ENCODE measurements around the gene RBM33. TPM values are rescaled to one million over a fixed set of nuclear protein-coding genes. Genes with fewer than 3 reads are reported as not detected.

The RBM33 gene
- total RNA-seq, 1 experiment from 2014 or later = 25.8 TPM

DNA sequence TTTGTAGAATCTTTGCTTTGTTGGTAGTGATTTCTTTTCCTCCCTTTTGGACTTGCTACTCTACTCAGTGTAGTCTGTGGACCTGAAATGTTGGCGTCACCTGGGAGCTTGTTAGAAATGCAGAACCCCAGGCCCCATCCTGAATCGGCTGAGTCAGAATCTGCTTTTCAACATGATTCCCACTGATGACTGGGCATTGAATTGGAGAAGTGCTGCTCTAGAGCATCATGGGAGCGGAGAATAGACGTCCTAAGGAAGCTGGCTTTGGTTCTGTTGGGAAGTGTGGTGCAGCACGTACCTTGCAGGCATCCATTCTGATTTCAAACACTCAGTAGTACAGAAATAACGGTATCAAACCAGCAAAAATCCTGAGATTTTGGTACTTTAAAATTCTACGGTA is 54.7 kb downstream of the RBM33 start:
- in situ Hi-C loops (cut with HindIII; ENCODE audit: low pct_unique_long_range_greater_than_20kb, low sequenced_read_pairs) = no loop called here
- DNase-seq (ENCODE audit: low read depth, low spot score) = no peak

DNA sequence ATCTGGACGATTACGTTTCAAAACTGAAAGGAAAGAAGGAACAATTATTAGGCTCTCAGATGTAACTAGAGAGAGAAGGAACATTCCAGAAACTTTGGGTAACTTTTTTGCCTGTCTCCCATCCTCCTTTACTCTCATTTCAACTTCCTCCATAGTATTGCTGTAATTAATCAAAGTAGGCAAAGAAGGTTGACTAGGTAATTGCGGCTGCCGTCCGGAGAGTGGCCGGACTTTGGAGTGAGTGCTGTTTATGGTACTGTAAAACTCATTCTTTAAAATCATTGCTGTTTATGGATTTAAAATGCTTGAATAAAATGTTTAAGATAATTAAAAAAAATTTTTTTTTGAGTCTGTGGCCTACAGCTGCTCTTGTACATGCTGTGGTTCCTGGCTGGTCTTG is 56.4 kb downstream of the RBM33 start:
- no peak for DNase-seq (ENCODE audit: low read depth, low spot score)
- in situ Hi-C loops (cut with HindIII; ENCODE audit: low pct_unique_long_range_greater_than_20kb, low sequenced_read_pairs) = no loop called here

DNA sequence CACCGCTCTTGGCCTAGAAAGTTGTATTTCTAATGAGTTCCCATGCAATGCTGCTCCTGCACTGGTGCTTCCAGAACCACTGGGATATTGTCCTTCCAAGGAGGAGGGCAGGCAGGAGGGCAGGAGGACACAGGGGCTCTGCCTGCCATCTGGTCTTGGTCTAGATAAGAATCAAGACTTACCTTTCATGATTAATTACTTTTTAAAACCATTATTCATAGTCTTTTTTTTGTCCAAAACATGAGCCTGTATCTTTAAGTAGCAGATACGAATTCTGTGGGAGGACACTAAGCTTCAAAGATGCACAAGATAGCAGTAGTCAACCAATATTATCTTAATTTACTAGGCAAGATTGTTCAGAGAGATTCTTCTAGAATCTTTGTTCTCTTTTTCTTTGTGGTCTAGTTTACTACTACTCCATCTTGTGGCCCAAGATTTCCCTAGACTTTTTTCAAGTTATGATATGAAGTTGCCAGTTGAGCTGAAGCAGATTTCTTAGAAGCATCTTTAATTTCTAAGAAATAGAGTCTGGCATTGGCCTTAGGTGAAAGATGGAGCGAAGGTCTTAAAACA is 57.6 kb downstream of the RBM33 start:
- in situ Hi-C loops (cut with HindIII; ENCODE audit: low pct_unique_long_range_greater_than_20kb, low sequenced_read_pairs) = no loop called here

DNA sequence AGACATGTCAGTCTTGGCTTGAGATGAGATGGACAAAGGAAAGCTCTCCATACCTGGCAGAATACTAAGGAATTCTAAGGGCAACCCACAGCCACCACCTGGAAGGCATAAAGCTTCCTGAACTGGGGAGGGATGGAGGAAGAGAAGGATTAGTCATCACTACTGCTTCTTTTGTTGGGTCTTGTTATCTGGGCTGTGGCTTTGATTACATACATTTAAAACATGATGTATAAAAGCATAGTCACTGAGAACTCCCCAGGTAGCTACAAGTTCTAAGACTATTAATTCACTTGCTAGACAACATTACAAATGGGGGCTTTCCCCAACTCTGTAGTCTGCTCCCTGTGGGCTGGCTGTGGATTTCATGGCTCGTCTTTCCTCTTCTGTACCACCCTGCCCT is 58.2 kb downstream of the RBM33 start:
- in situ Hi-C loops (cut with HindIII; ENCODE audit: low pct_unique_long_range_greater_than_20kb, low sequenced_read_pairs) = no loop called here
- DNase-seq (ENCODE audit: low read depth, low spot score) = no peak

More for the DNA sequence above, 57.6 kb downstream of the RBM33 start:
- no peak for DNase-seq (ENCODE audit: low read depth, low spot score)

DNA sequence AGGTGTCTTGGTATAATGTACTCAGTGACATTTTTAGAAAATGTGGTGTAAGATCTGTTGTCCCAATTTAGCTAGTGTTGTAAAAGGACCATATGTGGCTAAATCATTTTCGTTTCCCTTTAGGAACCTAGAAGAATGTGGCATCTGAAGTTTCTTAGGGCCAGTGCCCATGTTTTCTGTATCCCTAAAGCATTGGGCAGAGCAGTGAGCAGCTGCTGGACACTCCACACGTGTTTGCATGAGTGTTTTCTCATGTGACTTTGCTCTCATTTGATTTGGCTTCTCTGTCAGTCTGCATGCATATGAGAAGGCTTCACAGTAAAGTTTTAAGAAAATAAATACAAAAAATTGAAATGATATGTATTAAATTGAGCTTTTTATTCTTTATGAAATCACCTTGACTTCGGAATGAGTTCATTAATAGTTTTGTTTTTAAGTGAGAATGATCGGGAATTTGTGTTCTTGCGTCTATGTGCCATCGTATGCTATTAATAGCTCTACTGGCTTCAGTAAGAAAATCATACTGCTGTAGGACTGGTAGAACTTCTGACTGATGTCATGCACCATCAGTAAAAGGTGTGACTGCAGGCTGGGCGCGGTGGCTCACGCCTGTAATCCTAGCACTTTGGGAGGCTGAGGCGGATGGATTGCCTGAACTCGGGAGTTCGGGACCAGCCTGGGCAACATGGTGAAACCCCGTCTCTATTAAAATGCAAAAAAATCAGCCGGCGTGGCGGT is 61.3 kb downstream of the RBM33 start:
- in situ Hi-C loops (cut with HindIII; ENCODE audit: low pct_unique_long_range_greater_than_20kb, low sequenced_read_pairs) = no loop called here
- no peak for DNase-seq (ENCODE audit: low read depth, low spot score)

DNA sequence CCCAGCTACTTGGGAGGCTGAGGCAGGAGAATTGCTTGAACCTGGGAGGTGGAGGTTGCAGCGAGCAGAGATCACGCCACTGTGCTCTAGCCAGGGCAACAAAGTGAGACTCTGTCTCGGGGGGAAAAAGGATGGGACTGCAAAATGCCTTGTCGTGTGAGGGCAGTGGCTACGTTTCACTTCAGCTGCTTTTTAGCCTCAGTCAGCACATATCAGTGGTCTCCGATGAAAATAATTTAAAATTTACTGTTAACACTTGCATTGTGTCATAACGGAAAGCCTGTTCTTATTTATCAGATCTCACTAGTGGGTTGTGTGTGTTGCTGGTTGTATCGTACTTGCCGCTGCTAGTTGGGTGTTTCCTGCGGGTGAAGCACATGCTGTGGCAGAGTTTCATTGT is 61.9 kb downstream of the RBM33 start:
- DNase-seq (ENCODE audit: low read depth, low spot score) = no peak

DNA sequence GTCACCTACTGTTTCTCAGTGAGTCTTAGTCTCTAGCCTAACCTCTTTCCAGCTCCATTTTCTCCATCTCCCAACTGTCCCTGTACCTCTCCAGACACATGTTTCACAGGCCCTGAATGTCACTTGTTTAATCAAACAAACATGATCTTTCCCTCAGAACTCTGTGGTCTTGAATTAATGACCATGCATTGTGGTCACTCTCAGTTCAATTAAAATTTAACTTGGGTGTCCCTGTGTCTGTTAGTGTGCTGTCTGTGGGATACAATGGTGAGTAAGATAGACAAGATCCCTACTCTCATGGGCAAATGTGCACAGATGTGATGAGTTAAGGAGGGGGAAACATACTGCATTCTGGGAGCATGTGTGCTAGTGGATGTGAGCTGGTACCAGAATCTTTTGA is 65.0 kb downstream of the RBM33 start:
- in situ Hi-C loops (cut with HindIII; ENCODE audit: low pct_unique_long_range_greater_than_20kb, low sequenced_read_pairs) = no loop called here
- no peak for DNase-seq (ENCODE audit: low read depth, low spot score)

More for the DNA sequence above, 61.9 kb downstream of the RBM33 start:
- in situ Hi-C loops (cut with HindIII; ENCODE audit: low pct_unique_long_range_greater_than_20kb, low sequenced_read_pairs) = no loop called here

DNA sequence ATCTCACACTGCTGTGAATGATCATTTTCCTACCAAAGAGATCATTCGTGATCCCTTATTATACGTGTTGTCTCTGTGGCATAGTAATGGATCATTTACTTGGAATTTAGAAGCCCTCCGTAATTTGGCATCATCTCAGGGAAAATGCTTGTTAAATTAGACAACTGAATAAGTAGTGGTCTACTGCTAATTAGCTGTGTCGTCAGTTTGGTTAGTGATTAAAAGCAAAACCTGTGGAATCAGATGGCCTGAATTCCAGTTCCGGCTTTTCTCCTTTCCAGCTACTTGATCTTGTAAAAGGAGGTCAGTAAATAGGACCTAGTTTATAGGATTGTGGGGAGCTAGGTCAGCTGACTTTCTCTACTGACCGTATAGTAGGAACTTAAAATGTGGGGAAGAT is 65.6 kb downstream of the RBM33 start:
- in situ Hi-C loops (cut with HindIII; ENCODE audit: low pct_unique_long_range_greater_than_20kb, low sequenced_read_pairs) = no loop called here
- DNase-seq (ENCODE audit: low read depth, low spot score) = no peak

DNA sequence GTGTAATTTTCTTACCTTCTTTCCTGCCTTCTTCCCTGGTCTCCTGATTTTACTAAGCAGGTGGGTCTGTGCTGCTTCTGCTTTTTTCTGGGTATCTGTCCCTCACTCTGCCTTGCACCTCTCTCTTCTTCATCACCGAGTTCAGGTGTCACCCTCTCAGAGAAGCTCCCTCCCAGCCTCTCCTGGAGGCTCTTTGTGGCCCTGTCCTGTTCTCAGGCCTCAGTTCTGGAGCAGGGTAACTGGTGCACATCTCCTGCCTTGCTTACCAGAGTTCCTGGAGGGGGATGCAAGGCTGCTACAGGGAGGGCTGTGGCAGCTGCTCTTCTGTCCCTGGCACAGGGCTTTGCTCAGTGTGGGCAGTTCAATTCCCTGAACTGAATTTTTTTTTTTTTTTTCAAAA is 66.1 kb downstream of the RBM33 start:
- in situ Hi-C loops (cut with HindIII; ENCODE audit: low pct_unique_long_range_greater_than_20kb, low sequenced_read_pairs) = no loop called here
- no peak for DNase-seq (ENCODE audit: low read depth, low spot score)

DNA sequence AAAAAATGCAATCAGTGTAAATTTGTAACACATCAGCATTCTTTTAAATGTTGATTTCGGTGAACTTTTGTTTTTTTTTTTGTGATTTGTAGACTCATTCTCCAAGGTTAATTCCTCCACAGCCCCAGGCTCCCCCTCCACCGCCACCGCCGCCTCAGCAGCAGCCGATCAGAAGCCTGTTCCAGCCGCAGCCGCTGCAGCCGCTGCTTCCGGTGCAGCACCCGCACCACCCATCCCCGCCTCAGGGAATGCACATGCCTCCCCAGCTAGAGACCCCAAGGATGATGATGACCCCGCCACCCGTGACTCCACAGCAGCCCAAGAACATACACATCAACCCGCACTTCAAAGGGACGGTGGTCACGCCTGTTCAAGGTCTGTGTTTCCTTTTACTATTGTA is 66.6 kb downstream of the RBM33 start:
- in situ Hi-C loops (cut with HindIII; ENCODE audit: low pct_unique_long_range_greater_than_20kb, low sequenced_read_pairs) = no loop called here
- DNase-seq (ENCODE audit: low read depth, low spot score) = no peak

DNA sequence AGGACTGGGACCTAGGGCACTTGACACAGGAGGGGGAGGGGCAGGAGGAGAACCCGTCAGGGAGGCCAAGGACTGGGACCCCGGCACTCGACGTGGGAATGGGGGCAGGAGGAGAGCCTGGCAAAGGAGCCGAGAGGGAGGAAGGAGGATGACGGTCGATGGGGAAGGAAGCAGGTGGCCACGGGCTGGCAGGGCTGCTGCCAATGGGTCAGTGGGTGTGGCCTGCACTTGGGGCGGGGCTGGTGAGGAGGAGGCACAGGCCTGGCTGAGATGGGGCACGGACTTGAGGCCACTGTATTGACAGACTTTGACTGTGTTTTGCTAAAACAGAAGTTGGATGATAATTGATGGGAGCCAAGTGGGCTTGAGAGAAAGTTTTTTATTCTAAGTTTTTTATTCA is 68.9 kb downstream of the RBM33 start:
- no peak for DNase-seq (ENCODE audit: low read depth, low spot score)
- in situ Hi-C loops (cut with HindIII; ENCODE audit: low pct_unique_long_range_greater_than_20kb, low sequenced_read_pairs) = no loop called here

DNA sequence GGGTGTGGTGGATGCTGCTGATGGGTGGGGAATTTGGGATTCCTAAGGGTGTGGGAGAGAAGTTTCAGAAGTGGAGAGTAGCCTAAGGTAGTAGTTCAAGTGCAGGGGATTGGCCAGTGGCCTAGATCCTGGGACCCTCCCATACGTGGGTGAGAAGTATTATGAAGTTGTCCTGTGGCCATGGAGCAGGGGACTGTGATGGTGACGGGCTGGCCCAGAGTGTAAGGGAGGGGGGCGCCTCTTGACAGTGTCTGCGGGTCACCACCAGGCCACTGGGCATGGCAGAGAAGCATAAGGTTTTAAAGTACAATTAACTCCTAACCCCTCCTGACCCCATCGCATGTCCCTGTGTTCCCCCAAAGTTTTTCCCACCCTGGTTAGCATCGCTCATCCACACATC is 70.2 kb downstream of the RBM33 start:
- DNase-seq (ENCODE audit: low read depth, low spot score) = no peak
- in situ Hi-C loops (cut with HindIII; ENCODE audit: low pct_unique_long_range_greater_than_20kb, low sequenced_read_pairs) = no loop called here

DNA sequence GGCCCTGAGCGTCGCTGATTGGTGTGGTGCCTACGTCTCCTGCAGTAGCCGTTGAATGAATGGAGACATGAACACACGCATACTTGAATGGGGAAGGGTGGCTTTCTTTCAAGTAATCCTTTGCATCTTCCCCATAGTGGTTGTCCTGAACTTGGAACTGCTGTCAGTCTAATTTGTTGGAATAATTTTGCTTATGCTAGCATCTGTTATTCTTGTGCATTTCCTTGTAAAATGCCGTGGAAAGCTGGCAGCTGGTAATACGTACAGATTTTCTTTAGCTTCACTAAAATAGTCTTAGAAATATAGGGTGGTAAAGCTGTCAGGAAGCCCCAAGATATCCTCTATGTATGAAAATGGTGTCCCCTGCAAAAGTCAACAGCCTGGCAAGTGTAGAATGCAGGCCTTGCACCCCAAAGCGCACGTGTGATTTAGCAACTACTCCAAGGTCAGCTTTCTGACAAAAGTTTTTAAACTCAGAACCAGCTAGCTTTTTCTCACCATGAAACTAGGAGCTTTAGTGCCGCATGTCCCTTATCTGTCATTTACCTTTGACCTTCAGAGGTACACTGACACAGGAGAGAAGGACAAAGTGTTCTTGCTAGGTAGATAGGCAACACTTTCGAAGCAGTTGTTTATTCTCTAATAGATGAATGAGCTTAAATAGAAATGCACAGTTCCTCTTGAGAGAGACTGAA is 70.8 kb downstream of the RBM33 start:
- in situ Hi-C loops (cut with HindIII; ENCODE audit: low pct_unique_long_range_greater_than_20kb, low sequenced_read_pairs) = no loop called here
- no peak for DNase-seq (ENCODE audit: low read depth, low spot score)

DNA sequence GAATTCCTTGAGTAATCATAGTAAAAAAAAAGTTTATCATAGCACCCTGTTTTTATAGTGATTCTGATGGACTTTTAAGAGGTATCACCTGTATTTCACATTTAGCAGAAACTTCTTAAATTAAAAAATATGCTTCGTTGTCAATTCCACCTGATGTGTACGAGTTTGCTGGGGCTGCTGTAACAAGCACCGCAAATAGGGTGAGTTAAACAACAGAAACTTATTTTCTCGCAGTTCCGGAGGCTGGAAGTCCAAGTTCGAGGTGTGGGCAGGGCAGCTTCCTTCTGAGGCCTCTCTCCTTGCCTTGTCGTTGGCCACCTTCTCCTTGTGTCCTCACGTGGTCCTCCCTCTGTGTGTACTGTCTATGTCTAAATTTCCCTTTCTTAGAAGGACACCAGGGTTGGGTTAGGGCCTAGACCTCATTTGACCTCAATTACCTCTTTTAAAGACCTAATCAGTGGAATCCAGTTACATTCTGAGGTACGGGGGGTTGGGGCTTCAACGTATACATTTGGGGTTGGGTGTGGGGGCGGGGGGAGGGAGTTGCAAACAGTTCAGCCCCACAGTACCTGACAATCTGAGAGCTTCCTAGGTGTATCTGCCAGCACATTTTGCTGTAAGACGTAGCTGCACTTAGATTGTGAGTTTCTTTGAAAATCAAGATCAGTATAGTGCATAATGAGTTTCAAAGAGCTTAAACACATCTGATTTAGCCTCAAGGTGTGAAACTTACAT is 72.7 kb downstream of the RBM33 start:
- DNase-seq (ENCODE audit: low read depth, low spot score) = no peak
- in situ Hi-C loops (cut with HindIII; ENCODE audit: low pct_unique_long_range_greater_than_20kb, low sequenced_read_pairs) = no loop called here

DNA sequence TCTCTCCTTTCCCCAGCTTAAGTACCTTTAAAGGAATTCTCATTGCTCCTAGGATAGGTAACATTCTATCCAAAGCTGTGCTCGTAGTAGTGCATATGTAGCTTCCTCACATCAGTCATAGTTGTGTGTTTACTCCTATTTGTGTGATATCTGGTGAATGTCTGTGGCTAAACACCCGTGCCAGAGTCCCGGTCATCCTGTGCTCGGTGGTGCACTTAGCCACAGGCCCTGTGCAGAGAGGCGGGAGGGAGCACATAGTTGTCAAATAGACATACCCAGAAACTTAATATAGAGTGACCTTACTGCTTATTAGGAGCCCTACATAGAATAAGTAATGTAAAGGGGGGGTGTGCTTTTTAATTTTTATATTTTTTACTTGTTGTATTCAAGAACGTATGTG is 76.6 kb downstream of the RBM33 start:
- no peak for DNase-seq (ENCODE audit: low read depth, low spot score)
- in situ Hi-C loops (cut with HindIII; ENCODE audit: low pct_unique_long_range_greater_than_20kb, low sequenced_read_pairs) = no loop called here

DNA sequence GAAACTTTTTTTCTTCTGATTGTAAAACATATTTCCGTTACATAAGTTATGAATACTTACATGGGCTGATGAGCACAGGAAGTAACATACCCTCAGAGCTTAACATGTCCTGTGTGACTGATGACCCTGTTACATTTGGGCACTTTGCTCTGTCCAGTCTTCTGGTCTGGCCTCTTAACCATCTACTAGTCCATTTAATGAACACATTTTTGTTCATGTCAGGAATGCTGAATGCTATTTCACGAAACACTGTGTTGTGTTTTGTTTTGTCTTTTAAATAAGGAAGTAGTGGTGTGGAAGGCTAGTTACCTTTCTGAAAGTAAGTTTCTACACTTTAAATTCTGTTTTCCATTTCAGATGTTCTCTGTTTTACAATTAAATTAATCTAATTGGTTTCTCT is 77.7 kb downstream of the RBM33 start:
- in situ Hi-C loops (cut with HindIII; ENCODE audit: low pct_unique_long_range_greater_than_20kb, low sequenced_read_pairs) = no loop called here
- no peak for DNase-seq (ENCODE audit: low read depth, low spot score)

DNA sequence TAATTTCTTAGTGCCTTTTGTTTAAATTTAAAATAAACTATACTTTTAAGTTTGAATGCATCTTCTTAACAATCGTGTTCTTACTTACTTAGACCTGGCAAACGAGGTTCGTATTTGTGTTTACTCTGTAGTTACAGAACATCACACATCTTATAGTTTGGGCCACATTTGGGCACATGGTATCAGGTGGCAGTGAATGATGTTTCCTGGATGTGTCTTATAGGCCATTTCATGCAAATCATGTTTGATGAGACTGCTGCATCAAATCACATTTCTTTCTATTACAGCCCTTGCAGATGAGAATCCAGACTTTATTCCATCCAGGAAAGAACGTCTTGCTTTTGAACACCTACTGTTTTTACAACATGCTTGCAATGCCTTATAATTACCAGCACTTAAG is 78.5 kb downstream of the RBM33 start:
- no peak for DNase-seq (ENCODE audit: low read depth, low spot score)
- in situ Hi-C loops (cut with HindIII; ENCODE audit: low pct_unique_long_range_greater_than_20kb, low sequenced_read_pairs) = no loop called here

DNA sequence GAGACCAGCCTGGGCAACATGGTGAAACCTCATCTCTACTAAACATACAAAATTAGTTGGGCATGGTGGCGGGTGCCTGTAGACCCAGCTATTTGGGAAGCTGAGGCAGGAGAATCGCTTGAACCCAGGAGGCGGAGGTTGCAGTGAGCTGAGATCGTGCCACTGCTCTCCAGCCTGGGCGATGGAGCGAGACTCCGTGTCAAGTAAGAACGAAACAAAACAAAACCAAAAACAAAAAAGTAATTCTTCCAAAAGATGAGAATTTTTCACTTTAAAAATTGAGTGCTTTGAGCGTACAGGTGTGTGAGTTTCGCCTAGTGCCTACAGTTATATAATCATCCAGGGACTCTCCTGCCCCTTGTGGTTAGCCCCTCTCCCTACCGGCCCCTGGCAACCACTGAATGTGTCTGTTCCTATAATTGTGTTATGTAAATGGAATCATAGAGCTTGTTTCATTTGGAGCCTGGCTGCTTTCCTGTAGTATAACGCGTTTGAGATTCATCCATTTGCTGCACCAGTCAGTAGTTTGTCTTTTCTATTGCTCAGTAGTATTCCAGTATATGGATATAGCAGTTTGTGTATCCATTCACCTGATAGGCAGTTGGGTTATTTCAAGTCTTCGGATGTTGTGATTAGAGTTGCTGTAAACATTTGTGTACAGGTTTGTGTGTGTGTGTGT is 80.0 kb downstream of the RBM33 start:
- in situ Hi-C loops (cut with HindIII; ENCODE audit: low pct_unique_long_range_greater_than_20kb, low sequenced_read_pairs) = no loop called here
- DNase-seq (ENCODE audit: low read depth, low spot score) = peak; percentile 32

All from SK-MEL-5 (cell line).